ENCODE measurements around the gene TWIST2.

Gene TWIST2

GRCh38 chr2:238954841-238955591 is 107.1 kb downstream of the TWIST2 start:
- TF ChIP-seq ZBTB7A (IDR thresholded peaks at IDR 0.05; ENCODE audit: low read depth) (no peak), EGR1 (IDR thresholded peaks at IDR 0.05) (no peak), CEBPB (IDR thresholded peaks at IDR 0.05) (no peak), TAF1 (IDR thresholded peaks at IDR 0.05; ENCODE audit: low read depth) (no peak), TCF12 (IDR thresholded peaks at IDR 0.05; ENCODE audit: low read depth) (no peak), TEAD4 (IDR thresholded peaks at IDR 0.05) (no peak), USF1 (IDR thresholded peaks at IDR 0.05) (no peak), FOXM1 (IDR thresholded peaks at IDR 0.05; ENCODE audit: borderline replicate concordance, low read depth) (no peak), REST (IDR thresholded peaks at IDR 0.05; ENCODE audit: low read depth) (no peak), EP300 (IDR thresholded peaks at IDR 0.05; ENCODE audit: borderline replicate concordance) (no peak), NFIC (IDR thresholded peaks at IDR 0.05) (no peak), CREB1 (IDR thresholded peaks at IDR 0.05; ENCODE audit: low read depth) (no peak), RAD21 (IDR thresholded peaks at IDR 0.05; ENCODE audit: low read depth) (no peak), MAX (IDR thresholded peaks at IDR 0.05) (no peak), YY1 (IDR thresholded peaks at IDR 0.05; ENCODE audit: low read depth) (no peak)

DNA sequence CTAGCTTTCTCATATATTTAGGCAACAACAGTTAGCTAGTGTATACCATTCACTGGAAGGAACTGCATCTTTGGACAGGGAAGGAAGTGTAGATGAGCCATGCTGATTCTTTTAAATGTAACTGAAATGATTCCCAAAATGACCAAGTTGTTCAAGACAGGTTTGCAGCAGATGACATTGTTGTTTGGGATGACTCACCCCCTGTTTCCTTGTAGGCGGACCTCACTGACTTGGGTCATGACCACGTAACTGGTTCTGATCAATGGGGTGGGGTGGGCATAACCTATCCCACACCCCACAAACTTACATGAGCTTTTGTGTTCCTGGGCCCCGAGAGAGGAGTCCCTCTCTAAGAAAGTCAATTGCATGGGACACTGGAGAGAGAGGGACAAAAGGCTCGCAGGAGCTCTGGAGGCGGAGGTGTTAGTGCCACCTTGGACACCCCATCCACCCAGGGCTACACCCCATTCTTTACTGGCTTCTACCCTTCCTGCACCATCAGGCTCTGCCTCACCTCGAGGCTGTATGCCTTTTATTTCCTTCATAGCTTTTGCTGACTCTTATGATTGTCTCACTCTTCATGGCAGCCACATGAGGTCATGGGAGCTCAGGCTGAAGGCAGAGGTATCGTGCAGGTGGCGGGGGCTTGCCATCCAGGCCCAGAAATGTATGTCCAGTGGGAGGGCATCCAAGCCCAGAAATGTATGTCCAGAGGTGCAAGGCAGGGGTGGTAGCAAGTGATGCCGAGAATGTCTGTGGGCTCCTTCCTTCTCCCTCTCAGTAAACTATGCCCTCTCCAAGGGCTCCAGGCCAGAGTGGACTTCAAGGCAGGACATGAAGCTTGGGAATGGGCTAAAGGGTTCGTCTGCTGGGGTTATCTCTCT is 108.0 kb downstream of the TWIST2 start:
- TF ChIP-seq USF1 (IDR thresholded peaks at IDR 0.05) (no peak), YY1 (IDR thresholded peaks at IDR 0.05; ENCODE audit: low read depth) (no peak)

GRCh38 chr2:238956676-238957075 is 108.8 kb downstream of the TWIST2 start:
- TF ChIP-seq EP300 (IDR thresholded peaks at IDR 0.05; ENCODE audit: borderline replicate concordance) (no peak), MAX (IDR thresholded peaks at IDR 0.05) (no peak), CREB1 (IDR thresholded peaks at IDR 0.05; ENCODE audit: low read depth) (no peak), FOXM1 (IDR thresholded peaks at IDR 0.05; ENCODE audit: borderline replicate concordance, low read depth) (no peak), USF1 (IDR thresholded peaks at IDR 0.05) (no peak), EGR1 (IDR thresholded peaks at IDR 0.05) (no peak), NFIC (IDR thresholded peaks at IDR 0.05) (no peak), RAD21 (IDR thresholded peaks at IDR 0.05; ENCODE audit: low read depth) (no peak), TAF1 (IDR thresholded peaks at IDR 0.05; ENCODE audit: low read depth) (no peak), TCF12 (IDR thresholded peaks at IDR 0.05; ENCODE audit: low read depth) (no peak), CEBPB (IDR thresholded peaks at IDR 0.05) (no peak), YY1 (IDR thresholded peaks at IDR 0.05; ENCODE audit: low read depth) (no peak)
